ENCODE results near the gene MKKS.

MKKS gene

GRCh38 chr20:10375191-10375590 is 58.8 kb downstream of the MKKS start:
- Histone ChIP-seq H4K20me1 (ENCODE audit: insufficient read depth, low read length) (no peaks in the 10 kb centered on the region), H3K4me2 (ENCODE audit: insufficient read depth, low read length) (no peak overlapping the region), H3K27ac (ENCODE audit: low read length) (no peak overlapping the region), H3K9ac (ENCODE audit: low read depth, low read length) (no peak overlapping the region), H3K79me2 (ENCODE audit: insufficient read depth, low read length) (no peaks in the 10 kb centered on the region), H2AFZ (ENCODE audit: low read depth, low read length) (no peak overlapping the region), H3K4me3 (ENCODE audit: low read depth in 1 of 2, low read length in 2 of 2) (no peak overlapping the region), H3K36me3 (ENCODE audit: insufficient read depth, low read length) (no peaks in the 10 kb centered on the region), H3K4me1 (ENCODE audit: insufficient read depth, low read length) (no peaks in the 10 kb centered on the region), H3K27me3 (ENCODE audit: insufficient read depth, low read length, poor library complexity) (peaks cover 7% of the 10 kb centered on the region), H3K9me3 (ENCODE audit: insufficient read depth, low read length, severe bottlenecking) (peaks cover 2% of the 10 kb centered on the region)
- TF ChIP-seq, protein P1, sequence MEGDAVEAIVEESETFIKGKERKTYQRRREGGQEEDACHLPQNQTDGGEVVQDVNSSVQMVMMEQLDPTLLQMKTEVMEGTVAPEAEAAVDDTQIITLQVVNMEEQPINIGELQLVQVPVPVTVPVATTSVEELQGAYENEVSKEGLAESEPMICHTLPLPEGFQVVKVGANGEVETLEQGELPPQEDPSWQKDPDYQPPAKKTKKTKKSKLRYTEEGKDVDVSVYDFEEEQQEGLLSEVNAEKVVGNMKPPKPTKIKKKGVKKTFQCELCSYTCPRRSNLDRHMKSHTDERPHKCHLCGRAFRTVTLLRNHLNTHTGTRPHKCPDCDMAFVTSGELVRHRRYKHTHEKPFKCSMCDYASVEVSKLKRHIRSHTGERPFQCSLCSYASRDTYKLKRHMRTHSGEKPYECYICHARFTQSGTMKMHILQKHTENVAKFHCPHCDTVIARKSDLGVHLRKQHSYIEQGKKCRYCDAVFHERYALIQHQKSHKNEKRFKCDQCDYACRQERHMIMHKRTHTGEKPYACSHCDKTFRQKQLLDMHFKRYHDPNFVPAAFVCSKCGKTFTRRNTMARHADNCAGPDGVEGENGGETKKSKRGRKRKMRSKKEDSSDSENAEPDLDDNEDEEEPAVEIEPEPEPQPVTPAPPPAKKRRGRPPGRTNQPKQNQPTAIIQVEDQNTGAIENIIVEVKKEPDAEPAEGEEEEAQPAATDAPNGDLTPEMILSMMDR (IDR thresholded peaks at IDR 0.05; ENCODE audit: borderline replicate concordance, extremely low read depth, low read length, poor library complexity, severe bottlenecking), result no peak
- TF ChIP-seq EZH2 (IDR thresholded peaks at IDR 0.05; ENCODE audit: borderline replicate concordance, low read depth, low read length, severe bottlenecking), result no peak
- DNase-seq, result no peak
- ATAC-seq (ENCODE audit: insufficient read depth, low read depth), result no peak

DNA sequence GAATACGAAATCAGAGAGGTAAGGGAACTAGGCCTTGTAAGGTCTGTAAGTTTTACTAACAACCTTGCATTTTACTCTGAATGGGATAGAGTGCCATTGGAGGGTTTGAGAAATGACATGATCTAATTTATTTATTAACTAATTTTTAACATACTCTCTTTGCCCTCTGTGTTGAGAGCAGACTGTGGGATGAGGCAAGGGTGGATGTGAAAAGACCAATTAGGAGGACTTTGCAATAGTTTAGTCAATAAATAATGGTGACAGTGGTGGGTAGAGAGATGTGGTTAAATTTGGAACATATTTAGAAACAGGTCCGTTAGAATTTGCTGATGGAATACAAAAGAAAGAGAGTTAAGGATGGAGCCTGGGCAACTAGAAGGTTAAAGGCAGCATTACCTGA is 60.0 kb downstream of the MKKS start:
- TF ChIP-seq, protein P1 (IDR thresholded peaks at IDR 0.05; ENCODE audit: borderline replicate concordance, extremely low read depth, low read length, poor library complexity, severe bottlenecking), result no peak
- TF ChIP-seq EZH2 (IDR thresholded peaks at IDR 0.05; ENCODE audit: borderline replicate concordance, low read depth, low read length, severe bottlenecking), result no peak
- Histone ChIP-seq H3K79me2 (ENCODE audit: insufficient read depth, low read length) (no peaks in the 10 kb centered on the region), H3K4me1 (ENCODE audit: insufficient read depth, low read length) (no peaks in the 10 kb centered on the region), H3K27ac (ENCODE audit: low read length) (no peak overlapping the region), H3K9ac (ENCODE audit: low read depth, low read length) (no peak overlapping the region), H3K4me3 (ENCODE audit: low read depth in 1 of 2, low read length in 2 of 2) (no peak overlapping the region), H3K27me3 (ENCODE audit: insufficient read depth, low read length, poor library complexity) (peaks cover 7% of the 10 kb centered on the region), H3K9me3 (ENCODE audit: insufficient read depth, low read length, severe bottlenecking) (peaks cover 2% of the 10 kb centered on the region), H3K4me2 (ENCODE audit: insufficient read depth, low read length) (no peak overlapping the region), H3K36me3 (ENCODE audit: insufficient read depth, low read length) (no peaks in the 10 kb centered on the region), H2AFZ (ENCODE audit: low read depth, low read length) (no peak overlapping the region), H4K20me1 (ENCODE audit: insufficient read depth, low read length) (no peaks in the 10 kb centered on the region)
- no peak for ATAC-seq (ENCODE audit: insufficient read depth, low read depth)
- no peak for DNase-seq

GRCh38 chr20:10371467-10371866 is 62.6 kb downstream of the MKKS start:
- H3K4me2 ChIP-seq (ENCODE audit: insufficient read depth, low read length), result no peak overlapping the region
- no peaks in the 10 kb centered on the region for H3K4me1 ChIP-seq (ENCODE audit: insufficient read depth, low read length)
- H3K79me2 ChIP-seq (ENCODE audit: insufficient read depth, low read length), result no peaks in the 10 kb centered on the region
- DNase-seq, result no peak
- no peak overlapping the region for H3K9ac ChIP-seq (ENCODE audit: low read depth, low read length)
- peaks cover 7% of the 10 kb centered on the region for H3K27me3 ChIP-seq (ENCODE audit: insufficient read depth, low read length, poor library complexity)
- H3K4me3 ChIP-seq (ENCODE audit: low read depth in 1 of 2, low read length in 2 of 2), result no peak overlapping the region
- no peaks in the 10 kb centered on the region for H3K36me3 ChIP-seq (ENCODE audit: insufficient read depth, low read length)
- H3K9me3 ChIP-seq (ENCODE audit: insufficient read depth, low read length, severe bottlenecking), result peaks cover 2% of the 10 kb centered on the region
- no peak overlapping the region for H3K27ac ChIP-seq (ENCODE audit: low read length)
- TF ChIP-seq, protein P1 (IDR thresholded peaks at IDR 0.05; ENCODE audit: borderline replicate concordance, extremely low read depth, low read length, poor library complexity, severe bottlenecking), result no peak
- no peak for TF ChIP-seq EZH2 (IDR thresholded peaks at IDR 0.05; ENCODE audit: borderline replicate concordance, low read depth, low read length, severe bottlenecking)
- no peak for ATAC-seq (ENCODE audit: insufficient read depth, low read depth)
- no peak overlapping the region for H2AFZ ChIP-seq (ENCODE audit: low read depth, low read length)
- H4K20me1 ChIP-seq (ENCODE audit: insufficient read depth, low read length), result no peaks in the 10 kb centered on the region
